GM21717 (cell line): ENCODE data around the gene CMTR1.
"Not testable (repeated sequence)": the region's sequence is repeated elsewhere in the genome, so short reads cannot be mapped to it uniquely, and the experiment has no call there.

Source experiments
- ATAC-seq: cut with Tn5 transposase; IDR thresholded peaks from one replicate; pipeline ENCODE4 v1.9.1; 2021; ENCODE audit warnings: mild to moderate bottlenecking, moderate library complexity; ENCODE audit not compliant: unreplicated experiment

The CMTR1 gene

GRCh38 chr6:37491171-37491829 is 58.3 kb downstream of the CMTR1 start:
- ATAC-seq: no peak

GRCh38 chr6:37491830-37492208 is 58.8 kb downstream of the CMTR1 start:
- no peak for ATAC-seq

- no peak for ATAC-seq
Measured at GRCh38 chr6:37492236-37492972, 59.4 kb downstream of the CMTR1 start.

GRCh38 chr6:37492991-37493660 is 60.1 kb downstream of the CMTR1 start:
- no peak for ATAC-seq

- no peak for ATAC-seq
Measured at GRCh38 chr6:37493661-37493995, 60.6 kb downstream of the CMTR1 start.

- ATAC-seq: no peak
Measured at GRCh38 chr6:37495244-37495934, 62.4 kb downstream of the CMTR1 start.

GRCh38 chr6:37496951-37497885 is 64.2 kb downstream of the CMTR1 start:
- ATAC-seq: no peak

- ATAC-seq: peak; percentile 76
Measured at GRCh38 chr6:37499433-37500293, 66.6 kb downstream of the CMTR1 start, which contains the start of gene CCDC167. Gene CCDC167, minus strand, starts transcription at chr6:37499893. Its CDS starts 30 bp downstream, at chr6:37499863.

GRCh38 chr6:37500294-37500608 is 67.2 kb downstream of the CMTR1 start:
- no peak for ATAC-seq

- ATAC-seq: not testable (repeated sequence)
Measured at GRCh38 chr6:37500904-37501303, 67.9 kb downstream of the CMTR1 start.

GRCh38 chr6:37501632-37502491 is 68.8 kb downstream of the CMTR1 start:
- no peak for ATAC-seq

GRCh38 chr6:37502703-37503291 is 69.8 kb downstream of the CMTR1 start:
- no peak for ATAC-seq

GRCh38 chr6:37503309-37503965 is 70.4 kb downstream of the CMTR1 start:
- no peak for ATAC-seq

- ATAC-seq: no peak
Measured at GRCh38 chr6:37504024-37504423, 71.0 kb downstream of the CMTR1 start.

- ATAC-seq: no peak
Measured at GRCh38 chr6:37506479-37506878, 73.5 kb downstream of the CMTR1 start.

- ATAC-seq: no peak
Measured at GRCh38 chr6:37507077-37507476, 74.1 kb downstream of the CMTR1 start.

GRCh38 chr6:37507690-37508421 is 74.8 kb downstream of the CMTR1 start:
- no peak for ATAC-seq
